ENCODE data around the gene TANGO2.

TANGO2 gene

DNA sequence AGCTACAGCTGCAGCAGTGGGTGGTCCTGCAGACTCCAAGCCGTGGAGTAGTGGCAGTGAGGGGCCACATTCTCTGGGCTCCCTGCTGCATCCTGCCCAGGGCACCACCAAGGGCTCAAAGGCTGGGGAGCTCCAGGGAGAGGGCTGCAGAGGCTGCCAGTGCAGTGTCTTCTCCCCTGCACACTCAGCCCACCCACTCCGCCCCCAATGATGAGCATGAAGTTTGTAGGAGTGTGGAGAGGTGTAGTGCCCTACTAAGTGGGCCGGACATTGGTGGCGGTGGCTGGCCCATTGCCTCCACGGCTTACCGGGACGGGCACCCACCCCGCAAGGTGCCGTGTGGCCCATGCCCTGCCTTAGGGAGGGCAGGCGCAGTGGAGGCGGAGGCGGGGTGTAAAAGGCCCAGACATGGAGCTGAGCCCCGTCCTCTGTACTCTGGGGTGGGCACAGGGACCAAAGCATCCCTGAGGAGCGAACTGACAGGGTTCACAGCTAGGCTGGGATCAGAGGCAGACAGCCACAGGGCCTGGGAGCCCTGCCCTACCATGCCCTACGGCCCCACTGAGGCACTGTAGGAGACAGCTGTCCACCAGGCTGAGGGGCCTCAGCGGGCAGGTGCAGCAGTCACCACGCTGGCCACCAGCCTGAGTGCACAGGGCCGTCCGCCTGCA, 23.2 kb upstream of the TANGO2 start:
- TF ChIP-seq CTCF (IDR thresholded peaks at IDR 0.05; ENCODE audit: borderline replicate concordance, insufficient read depth, low read depth, low read length): no peak
- H3K4me3 ChIP-seq (ENCODE audit: low read depth, low read length): no peak overlapping the region

DNA sequence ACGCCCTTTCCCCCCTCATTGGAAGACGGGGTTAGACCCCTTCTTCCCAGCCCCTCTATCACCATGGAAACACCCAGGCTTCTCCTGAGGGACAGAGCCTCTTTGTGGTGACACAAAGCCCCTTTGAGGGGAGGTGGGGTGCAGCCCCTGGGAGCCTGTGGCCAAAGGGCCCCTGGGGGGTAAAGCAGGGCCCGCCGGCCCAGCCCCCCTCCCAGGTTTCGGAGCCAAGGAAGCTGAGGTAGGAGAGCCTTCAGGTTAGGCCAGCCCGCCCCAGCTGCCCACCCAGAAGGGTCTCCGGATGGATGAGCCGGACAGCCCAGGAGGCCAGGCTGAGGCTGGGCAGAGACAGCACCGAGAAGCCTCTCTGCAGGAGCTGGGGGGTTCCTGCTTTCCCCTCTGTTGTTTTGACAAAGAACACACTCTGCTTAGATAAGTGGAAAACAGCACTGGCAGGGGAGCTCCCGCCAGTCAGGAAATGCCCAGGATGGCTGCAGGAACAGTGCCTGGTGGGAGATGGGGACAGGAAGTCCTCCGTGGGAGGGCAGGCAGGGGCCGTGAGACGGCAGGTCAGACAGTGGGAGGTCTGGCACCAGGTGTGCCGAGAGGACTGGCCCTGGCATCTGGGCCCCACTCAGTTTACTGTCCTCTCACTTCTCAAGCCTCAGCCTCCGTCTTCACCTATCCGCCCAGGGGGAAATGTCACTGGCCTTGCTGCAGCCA, 22.5 kb upstream of the TANGO2 start:
- no peak for TF ChIP-seq CTCF (IDR thresholded peaks at IDR 0.05; ENCODE audit: borderline replicate concordance, insufficient read depth, low read depth, low read length)

GRCh38 chr22:19998991-19999820, 21.7 kb upstream of the TANGO2 start:
- no peak overlapping the region for H3K4me3 ChIP-seq (ENCODE audit: low read depth, low read length)
- TF ChIP-seq CTCF (IDR thresholded peaks at IDR 0.05; ENCODE audit: borderline replicate concordance, insufficient read depth, low read depth, low read length): no peak

More for the DNA sequence above, 22.5 kb upstream of the TANGO2 start:
- H3K4me3 ChIP-seq (ENCODE audit: low read depth, low read length): no peak overlapping the region

GRCh38 chr22:20000246-20001081, 20.4 kb upstream of the TANGO2 start:
- H3K4me3 ChIP-seq (ENCODE audit: low read depth, low read length): no peak overlapping the region
- no peak for TF ChIP-seq CTCF (IDR thresholded peaks at IDR 0.05; ENCODE audit: borderline replicate concordance, insufficient read depth, low read depth, low read length)

DNA sequence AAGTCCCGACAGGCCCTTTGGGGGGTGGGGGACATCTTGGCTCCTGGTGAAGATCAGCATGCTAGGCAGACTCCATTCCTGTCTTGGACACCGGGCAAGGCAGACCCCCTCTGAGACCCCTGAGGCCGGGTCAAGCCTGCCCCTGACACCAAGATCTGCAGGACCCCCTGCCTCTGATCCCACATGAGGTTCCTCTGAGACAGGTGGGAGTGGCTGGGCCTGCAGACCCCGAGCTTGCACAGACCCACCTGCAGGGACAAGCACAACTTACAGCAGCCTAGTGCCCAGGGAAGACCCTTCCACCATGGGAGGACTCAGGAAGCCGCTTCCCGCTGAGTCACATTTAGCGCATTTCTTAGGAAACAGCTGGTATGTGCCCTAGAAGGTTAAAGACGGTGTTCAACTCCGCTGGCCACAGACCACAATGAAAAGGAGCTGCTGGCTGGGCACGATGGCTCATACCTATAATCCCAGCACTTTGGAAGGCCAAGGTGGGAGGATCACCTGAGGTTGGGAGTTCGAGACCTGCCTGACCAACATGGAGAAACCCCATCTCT, 19.8 kb upstream of the TANGO2 start:
- H3K4me3 ChIP-seq (ENCODE audit: low read depth, low read length): no peak overlapping the region
- no peak for TF ChIP-seq CTCF (IDR thresholded peaks at IDR 0.05; ENCODE audit: borderline replicate concordance, insufficient read depth, low read depth, low read length)

GRCh38 chr22:20002128-20002527, 18.8 kb upstream of the TANGO2 start:
- no peak for TF ChIP-seq CTCF (IDR thresholded peaks at IDR 0.05; ENCODE audit: borderline replicate concordance, insufficient read depth, low read depth, low read length)
- H3K4me3 ChIP-seq (ENCODE audit: low read depth, low read length): no peak overlapping the region
